RKO (cell line): ENCODE results near the gene OVOL3.
A peak's percentile ranks its signal among the peaks of the same experiment; 100 is the strongest.
"Not testable (repeated sequence)": the region's sequence is repeated elsewhere in the genome, so short reads cannot be mapped to it uniquely, and the experiment has no call there.

Experiments used
- DNase-seq: peaks from one replicate; pipeline ENCODE4 v3.0.0-alpha.2; 2016; ENCODE audit warnings: low spot score

OVOL3 gene

GRCh38 chr19:36131221-36131620, 20.3 kb downstream of the OVOL3 start:
- not testable (repeated sequence) for DNase-seq

- DNase-seq, result not testable (repeated sequence)
Observed at GRCh38 chr19:36134867-36135266, 23.9 kb downstream of the OVOL3 start.

- peak; percentile 62 for DNase-seq
Observed at GRCh38 chr19:36136964-36137686, 26.2 kb downstream of the OVOL3 start.

GRCh38 chr19:36139120-36139472, 28.2 kb downstream of the OVOL3 start:
- DNase-seq, result no peak

GRCh38 chr19:36139473-36140303, 28.7 kb downstream of the OVOL3 start, which contains the start of gene CAPNS1:
Gene CAPNS1, plus strand, starts transcription at chr19:36140066. Its CDS starts 946 bp downstream, at chr19:36141012.
- peak; percentile 96 for DNase-seq

GRCh38 chr19:36140304-36141038, 29.5 kb downstream of the OVOL3 start:
- peak; percentile 57 for DNase-seq

DNA sequence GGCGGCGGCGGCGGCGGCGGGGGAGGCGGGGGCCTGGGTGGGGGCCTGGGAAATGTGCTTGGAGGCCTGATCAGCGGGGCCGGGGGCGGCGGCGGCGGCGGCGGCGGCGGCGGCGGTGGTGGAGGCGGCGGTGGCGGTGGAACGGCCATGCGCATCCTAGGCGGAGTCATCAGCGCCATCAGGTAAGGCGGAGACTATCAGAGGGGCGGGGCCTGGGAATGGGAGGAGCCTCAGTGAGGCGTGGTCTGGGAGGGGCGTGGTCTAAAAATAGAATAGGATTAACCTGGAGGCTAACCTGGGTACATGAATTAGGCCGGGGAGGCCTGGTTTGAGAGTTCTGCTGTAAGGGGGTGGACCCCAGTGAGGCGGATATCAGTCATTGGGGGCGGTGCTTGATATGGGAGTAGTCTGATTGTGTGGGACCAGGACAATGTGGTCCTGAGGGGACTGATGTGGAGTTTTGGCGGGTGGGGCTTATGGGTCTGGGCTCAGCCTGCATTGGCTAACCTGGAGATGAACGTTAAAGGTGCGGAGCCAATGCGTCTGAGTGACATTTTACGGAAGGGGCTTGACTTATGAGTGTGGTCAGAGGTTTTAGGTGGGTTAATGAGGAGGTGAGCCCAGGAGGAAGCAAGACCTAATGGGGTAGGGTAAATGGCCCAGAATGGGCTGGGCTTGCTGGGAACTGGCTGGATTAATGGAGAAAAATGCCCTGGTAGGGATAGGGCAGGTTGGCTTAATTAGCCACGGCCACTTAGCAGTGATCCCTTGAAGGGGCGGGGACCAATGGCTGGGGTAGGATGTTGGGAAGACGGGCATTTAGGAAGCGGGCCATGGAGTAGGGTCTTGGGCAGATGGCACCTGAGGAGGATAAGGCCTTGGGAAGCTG, 30.3 kb downstream of the OVOL3 start:
- DNase-seq, result peak; percentile 75

DNA sequence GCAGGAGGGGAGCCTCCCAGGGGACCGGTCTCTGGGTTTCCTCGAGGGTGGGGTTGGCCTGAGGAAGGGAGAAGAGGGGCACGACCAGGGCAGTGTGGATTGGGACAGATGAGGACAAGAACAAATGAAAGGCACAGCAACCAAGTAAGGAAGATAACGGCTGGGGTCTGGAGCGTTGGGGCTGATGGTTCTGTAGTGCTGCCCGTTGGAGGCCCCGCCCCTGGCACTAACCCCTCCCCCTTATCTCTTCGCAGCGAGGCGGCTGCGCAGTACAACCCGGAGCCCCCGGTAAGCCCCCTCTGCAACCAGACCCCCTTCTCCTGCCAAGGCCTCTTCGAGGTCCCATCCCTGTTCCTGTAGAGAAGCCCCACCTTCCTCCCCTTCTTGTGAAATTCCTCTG, 31.1 kb downstream of the OVOL3 start:
- no peak for DNase-seq

- DNase-seq, result no peak
Observed at GRCh38 chr19:36142496-36142895, 31.6 kb downstream of the OVOL3 start.

GRCh38 chr19:36144624-36145023, 33.7 kb downstream of the OVOL3 start:
- DNase-seq, result no peak

- no peak for DNase-seq
Observed at GRCh38 chr19:36149673-36150406, 38.9 kb downstream of the OVOL3 start.

DNA sequence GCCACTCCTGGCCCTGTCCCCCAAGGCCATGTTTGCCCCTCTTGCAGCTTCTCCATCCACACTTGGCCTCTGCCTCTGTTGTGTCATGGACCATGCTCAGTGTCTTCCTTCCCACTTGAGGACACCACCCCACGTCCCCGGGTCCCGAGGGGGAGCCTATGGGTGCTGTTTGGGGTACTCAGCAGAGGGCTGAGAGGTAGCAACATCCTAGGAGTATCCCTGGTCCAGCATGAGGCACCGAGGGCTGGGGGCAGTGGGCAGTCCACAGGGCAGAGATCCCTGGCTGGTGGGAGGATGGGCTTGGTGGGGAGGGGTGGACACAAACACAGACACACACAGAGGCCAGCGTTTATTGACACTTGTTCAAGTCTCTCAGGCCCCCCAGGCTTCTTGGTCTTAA, 39.6 kb downstream of the OVOL3 start:
- no peak for DNase-seq

GRCh38 chr19:36151144-36152018, 40.4 kb downstream of the OVOL3 start:
- DNase-seq, result no peak

GRCh38 chr19:36152019-36152351, 41.0 kb downstream of the OVOL3 start:
- no peak for DNase-seq

- no peak for DNase-seq
Observed at GRCh38 chr19:36152352-36153091, 41.6 kb downstream of the OVOL3 start, which contains the start of gene COX7A1. Gene COX7A1, minus strand, starts transcription at chr19:36152447. Its CDS starts 40 bp downstream, at chr19:36152407.

DNA sequence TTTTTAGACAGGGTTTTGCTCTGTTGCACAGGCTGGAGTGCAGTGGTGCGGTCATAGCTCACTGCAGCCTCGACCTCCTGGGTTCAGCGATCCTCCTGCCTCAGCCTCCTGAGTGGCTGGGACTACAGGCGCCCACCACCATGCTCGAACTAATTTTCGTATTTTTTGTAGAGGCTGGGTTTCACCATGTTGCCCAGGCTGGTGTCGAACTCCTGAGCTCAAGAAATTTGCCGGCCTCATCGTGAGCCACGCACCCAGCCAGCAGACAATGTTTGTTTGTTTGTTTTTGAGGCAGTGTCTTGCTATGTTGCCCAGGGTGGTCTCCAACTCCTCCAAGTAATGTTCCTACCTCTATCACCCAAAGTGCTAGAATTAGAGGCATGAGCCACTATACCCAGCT, 42.2 kb downstream of the OVOL3 start:
- DNase-seq, result no peak

GRCh38 chr19:36160821-36161596, 50.1 kb downstream of the OVOL3 start:
- DNase-seq, result no peak
